Prostate gland (tissue), 2 donors: ENCODE measurements around the gene GNG10.
"Not testable (repeated sequence)": the region's sequence is repeated elsewhere in the genome, so short reads cannot be mapped to it uniquely, and the experiment has no call there.

Experiments
- POLR2A ChIP-seq: fragments of 450-650 bp; IDR thresholded peaks from one replicate; pipeline ENCODE4 v1.6.1; 2016; ENCODE audit warnings: antibody characterized with exemption, mild to moderate bottlenecking
- POLR2AphosphoS5 ChIP-seq: sonication (generic); formaldehyde crosslinking; IDR thresholded peaks from one replicate; pipeline ENCODE4 v1.6.1; 2017; ENCODE audit warnings: antibody characterized with exemption
- TF ChIP-seq, protein P1 (sequence below), 4 experiments: fragments of 200-600 bp in 2 of 4; fragments of 450-650 bp in 2 of 4; sonication (generic) in 2 of 4; IDR thresholded peaks; 1 replicate in 3 of 4; 2 replicates in 1 of 4; pipeline ENCODE4 v1.5.1; 2016 to 2019; ENCODE audit warnings: antibody characterized with exemption in 4 of 4, mild to moderate bottlenecking in 2 of 4, moderate library complexity in 2 of 4

DNA sequence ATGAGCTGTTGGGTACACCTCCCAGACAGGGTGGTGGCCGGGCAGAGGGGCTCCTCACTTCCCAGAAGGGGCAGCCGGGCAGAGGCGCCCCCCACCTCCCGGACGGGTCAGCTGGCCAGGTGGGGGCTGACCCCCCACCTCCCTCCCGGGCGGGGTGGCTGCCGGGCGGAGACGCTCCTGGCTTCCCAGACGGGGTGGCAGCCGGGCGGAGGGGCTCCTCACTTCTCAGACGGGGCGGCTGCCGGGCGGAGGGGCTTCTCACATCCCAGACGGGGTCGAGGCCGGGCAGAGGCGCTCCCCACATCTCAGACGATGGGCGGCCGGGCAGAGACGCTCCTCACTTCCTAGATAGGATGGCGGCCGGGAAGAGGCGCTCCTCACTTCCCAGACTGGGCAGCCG is 44.1 kb upstream of the GNG10 start:
- TF ChIP-seq POLR2A, POLR2AphosphoS5: not testable (repeated sequence)
- TF ChIP-seq, protein P1, sequence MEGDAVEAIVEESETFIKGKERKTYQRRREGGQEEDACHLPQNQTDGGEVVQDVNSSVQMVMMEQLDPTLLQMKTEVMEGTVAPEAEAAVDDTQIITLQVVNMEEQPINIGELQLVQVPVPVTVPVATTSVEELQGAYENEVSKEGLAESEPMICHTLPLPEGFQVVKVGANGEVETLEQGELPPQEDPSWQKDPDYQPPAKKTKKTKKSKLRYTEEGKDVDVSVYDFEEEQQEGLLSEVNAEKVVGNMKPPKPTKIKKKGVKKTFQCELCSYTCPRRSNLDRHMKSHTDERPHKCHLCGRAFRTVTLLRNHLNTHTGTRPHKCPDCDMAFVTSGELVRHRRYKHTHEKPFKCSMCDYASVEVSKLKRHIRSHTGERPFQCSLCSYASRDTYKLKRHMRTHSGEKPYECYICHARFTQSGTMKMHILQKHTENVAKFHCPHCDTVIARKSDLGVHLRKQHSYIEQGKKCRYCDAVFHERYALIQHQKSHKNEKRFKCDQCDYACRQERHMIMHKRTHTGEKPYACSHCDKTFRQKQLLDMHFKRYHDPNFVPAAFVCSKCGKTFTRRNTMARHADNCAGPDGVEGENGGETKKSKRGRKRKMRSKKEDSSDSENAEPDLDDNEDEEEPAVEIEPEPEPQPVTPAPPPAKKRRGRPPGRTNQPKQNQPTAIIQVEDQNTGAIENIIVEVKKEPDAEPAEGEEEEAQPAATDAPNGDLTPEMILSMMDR (IDR thresholded peaks at IDR 0.05): not testable (repeated sequence)
